ENCODE data around the gene PSMD2. TPM values are rescaled to one million over a fixed set of nuclear protein-coding genes. Genes with fewer than 3 reads are reported as not detected.

Gene PSMD2
- total RNA-seq, 1 donor from 2014 or later, result 223 TPM

GRCh38 chr3:184314700-184315542 is 15.9 kb downstream of the PSMD2 start:
- intact Hi-C loops (cut with micrococcal nuclease), result loop anchor here (1.0 to 10.0 kb wide), 13 partner anchors 16 to 1623 kb away; partner anchors contain the start of genes ABCC5, ABCF3, AP2M1 and EEF1AKMT4

- intact Hi-C loops (cut with micrococcal nuclease), result loop anchor here (2.0 to 10.0 kb wide), 3 partner anchors 497 to 761 kb away; partner anchors contain the start of genes KLHL6, VPS8 and YEATS2
These were observed 16.5 kb downstream of the PSMD2 start for GRCh38 chr3:184315543-184315867.

GRCh38 chr3:184315871-184316661 is 17.0 kb downstream of the PSMD2 start:
- intact Hi-C loops (cut with micrococcal nuclease), result loop anchor here (2.0 to 10.0 kb wide), 3 partner anchors 497 to 761 kb away; partner anchors contain the start of genes KLHL6, VPS8 and YEATS2

- intact Hi-C loops (cut with micrococcal nuclease), result loop anchor here (5.0 to 10.0 kb wide), 2 partner anchors 619 to 762 kb away; partner anchors contain the start of genes KLHL6 and YEATS2
These were observed 17.8 kb downstream of the PSMD2 start for GRCh38 chr3:184316792-184317191.

GRCh38 chr3:184317201-184317600 is 18.2 kb downstream of the PSMD2 start:
- intact Hi-C loops (cut with micrococcal nuclease), result loop anchor here (5.0 to 10.0 kb wide), 2 partner anchors 620 to 762 kb away; partner anchors contain the start of genes KLHL6 and YEATS2

GRCh38 chr3:184320104-184320445 is 21.0 kb downstream of the PSMD2 start:
- intact Hi-C loops (cut with micrococcal nuclease), result no loop called here

GRCh38 chr3:184321666-184322065 is 22.6 kb downstream of the PSMD2 start:
- intact Hi-C loops (cut with micrococcal nuclease), result no loop called here

- intact Hi-C loops (cut with micrococcal nuclease), result no loop called here
These were observed 23.9 kb downstream of the PSMD2 start for GRCh38 chr3:184322731-184323487.

- intact Hi-C loops (cut with micrococcal nuclease), result no loop called here
These were observed 24.7 kb downstream of the PSMD2 start for GRCh38 chr3:184323696-184324095.

GRCh38 chr3:184325269-184325668 is 26.2 kb downstream of the PSMD2 start:
- intact Hi-C loops (cut with micrococcal nuclease), result no loop called here

GRCh38 chr3:184325715-184326369 is 26.8 kb downstream of the PSMD2 start:
- intact Hi-C loops (cut with micrococcal nuclease), result no loop called here

- intact Hi-C loops (cut with micrococcal nuclease), result no loop called here
These were observed 28.1 kb downstream of the PSMD2 start for GRCh38 chr3:184327171-184327570.

GRCh38 chr3:184328516-184328915 is 29.5 kb downstream of the PSMD2 start:
- intact Hi-C loops (cut with micrococcal nuclease), result no loop called here

- intact Hi-C loops (cut with micrococcal nuclease), result no loop called here
These were observed 33.5 kb downstream of the PSMD2 start for GRCh38 chr3:184332370-184333090.

GRCh38 chr3:184333190-184333589 is 34.1 kb downstream of the PSMD2 start:
- intact Hi-C loops (cut with micrococcal nuclease), result no loop called here

- intact Hi-C loops (cut with micrococcal nuclease), result loop anchor here (1.0 kb wide), 1 partner anchor 159 kb away; the partner anchor contains the start of gene AP2M1
These were observed 34.7 kb downstream of the PSMD2 start for GRCh38 chr3:184333700-184334099.

- intact Hi-C loops (cut with micrococcal nuclease), result loop anchor here (1.0 kb wide), 6 partner anchors 20 to 210 kb away; partner anchors contain the start of genes AP2M1, EIF4G1 and PSMD2
These were observed 35.6 kb downstream of the PSMD2 start for GRCh38 chr3:184334470-184335158.

GRCh38 chr3:184335291-184335660 is 36.2 kb downstream of the PSMD2 start:
- intact Hi-C loops (cut with micrococcal nuclease), result loop anchor here (1.0 kb wide), 5 partner anchors 21 to 209 kb away; partner anchors contain the start of genes EIF4G1 and PSMD2
